ENCODE measurements around the gene USP3. TPM values are rescaled to one million over a fixed set of nuclear protein-coding genes. Genes with fewer than 3 reads are reported as not detected.

USP3 gene
- total and polyA plus RNA-seq, 2 of the 4 experiments (the other 2 are of a cell fraction), result 17.3 to 52.3 TPM

DNA sequence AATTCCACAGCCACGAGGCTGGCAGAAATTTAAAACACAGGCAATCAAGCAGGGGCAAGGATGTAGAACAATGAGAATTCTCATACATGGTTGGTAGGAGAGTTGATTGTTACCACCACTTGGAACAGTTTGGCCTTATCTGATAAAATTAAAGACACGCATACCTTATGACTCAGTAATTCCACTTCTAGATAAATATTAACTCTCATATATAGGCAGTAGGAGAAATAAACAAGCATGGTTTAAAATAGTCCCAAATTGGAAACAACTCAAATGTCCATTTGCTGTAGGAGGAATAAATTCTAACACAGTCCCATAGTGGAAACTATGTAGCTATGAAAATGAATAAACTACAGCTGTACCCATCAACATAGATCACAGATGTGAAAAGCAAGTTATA, 42.3 kb upstream of the USP3 start:
- Histone ChIP-seq H2BK120ac (ENCODE audit: low read depth, low read length) (no peak overlapping the region), H4K20me1 (ENCODE audit: insufficient read depth, low read length) (no peaks in the 10 kb centered on the region), H3K23ac (ENCODE audit: low read depth, low read length) (no peak overlapping the region), H3K36me3 (ENCODE audit: control insufficient read depth, insufficient read depth, low read length) (no peaks in the 10 kb centered on the region), H3K4me2 (ENCODE audit: low read depth, low read length) (peak overlapping the region; percentile 43; the same call in 1 of the 2 replicates), H2BK15ac (ENCODE audit: low read depth, low read length) (no peak overlapping the region), H2AK5ac (ENCODE audit: low read depth, low read length) (no peak overlapping the region), H4K91ac (ENCODE audit: insufficient read depth, low read depth, low read length) (no peak overlapping the region), H3K18ac (ENCODE audit: low read depth, low read length) (no peak overlapping the region), H4K8ac (ENCODE audit: low read depth in 2 of 2, low read length in 2 of 2) (no peak overlapping the region), H3K27ac (ENCODE audit: insufficient read depth, low read length) (no peak overlapping the region), H3K14ac (replicated peaks; ENCODE audit: low read depth, low read length) (no peak overlapping the region), H3K79me1 (ENCODE audit: low read depth in 1 of 2, low read length in 2 of 2) (no peaks in the 10 kb centered on the region), H3K9ac (ENCODE audit: low read depth, low read length) (no peak overlapping the region), H3K4ac (ENCODE audit: low read depth, low read length) (no peak overlapping the region), H3K27me3 (ENCODE audit: control insufficient read depth, insufficient read depth, low read length) (no peaks in the 10 kb centered on the region), H3K4me3 (ENCODE audit: insufficient read depth, low read depth, low read length) (no peak overlapping the region), H3K9me1 (ENCODE audit: insufficient read depth, low read length) (no peaks in the 10 kb centered on the region; the same call in 1 of the 2 replicates), H3K9me3 (ENCODE audit: control insufficient read depth, insufficient read depth, low read length) (peaks cover 2% of the 10 kb centered on the region), H3K56ac (ENCODE audit: extremely low read depth, insufficient read depth, low read length) (no peak overlapping the region), H2AK9ac (replicated peaks; ENCODE audit: low read depth, low read length, poor library complexity) (no peak overlapping the region), H2BK5ac (ENCODE audit: low read depth, low read length, poor library complexity, severe bottlenecking) (no peak overlapping the region), H2BK20ac (ENCODE audit: low read depth, low read length) (peak overlapping the region; percentile 60; the same call in 1 of the 2 replicates), H2AFZ (replicated peaks; ENCODE audit: low read length, poor library complexity) (no peak overlapping the region), H3K4me1 (ENCODE audit: control insufficient read depth, insufficient read depth, low read length) (peaks cover 21% of the 10 kb centered on the region), H4K5ac (ENCODE audit: low read depth, low read length) (no peak overlapping the region)
- no CpG with 5 or more reads among the region's 2 CpGs for WGBS, 2 experiments (ENCODE audit: extremely low coverage in 2 of 2, insufficient read length in 1 of 2)
- dilution Hi-C loops (cut with HindIII; ENCODE audit: low sequenced_read_pairs, unreplicated experiment), result no loop called here
- no TSS peak for BruUV-seq (replicated peaks)
- intact Hi-C loops (cut with micrococcal nuclease), result loop anchor here (10.0 kb wide), 2 partner anchors 123 to 603 kb away; no protein-coding TSS in a partner anchor
- ChIA-PET POLR2A (ENCODE audit: unreplicated experiment) (no interaction called here), CTCF (no interaction called here)
- peak; percentile 61 for ATAC-seq (ENCODE audit: low read depth)
- TF ChIP-seq, protein P1, sequence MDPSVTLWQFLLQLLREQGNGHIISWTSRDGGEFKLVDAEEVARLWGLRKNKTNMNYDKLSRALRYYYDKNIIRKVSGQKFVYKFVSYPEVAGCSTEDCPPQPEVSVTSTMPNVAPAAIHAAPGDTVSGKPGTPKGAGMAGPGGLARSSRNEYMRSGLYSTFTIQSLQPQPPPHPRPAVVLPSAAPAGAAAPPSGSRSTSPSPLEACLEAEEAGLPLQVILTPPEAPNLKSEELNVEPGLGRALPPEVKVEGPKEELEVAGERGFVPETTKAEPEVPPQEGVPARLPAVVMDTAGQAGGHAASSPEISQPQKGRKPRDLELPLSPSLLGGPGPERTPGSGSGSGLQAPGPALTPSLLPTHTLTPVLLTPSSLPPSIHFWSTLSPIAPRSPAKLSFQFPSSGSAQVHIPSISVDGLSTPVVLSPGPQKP (IDR thresholded peaks at IDR 0.05; ENCODE audit: borderline replicate concordance, low read depth, low read length), result no peak
- TF ChIP-seq FOS (IDR thresholded peaks at IDR 0.05; ENCODE audit: low read depth, low read length) (peak; percentile 61; the same call in 1 of the 2 replicates), RAD21 (IDR thresholded peaks at IDR 0.05; ENCODE audit: low read length) (peak; percentile 6; the same call in 1 of the 2 replicates), NFE2L2 (IDR thresholded peaks at IDR 0.05; ENCODE audit: low read depth, low read length) (no peak), SMC3 (IDR thresholded peaks at IDR 0.05; ENCODE audit: low read depth, low read length) (no peak)
- in situ Hi-C loops (cut with MboI; ENCODE audit: low sequenced_read_pairs), result no loop called here
- peak; percentile 80 for DNase-seq
